GM19455 (cell line): ENCODE data around the gene CCDC88C.

Source experiments
- ATAC-seq: cut with Tn5 transposase; IDR thresholded peaks from one replicate; pipeline ENCODE4 v1.9.1; 2021; ENCODE audit not compliant: unreplicated experiment

CCDC88C gene

GRCh38 chr14:91367173-91368171 lies 50.1 kb downstream of the CCDC88C start:
- ATAC-seq, result peak; percentile 70

- no peak for ATAC-seq
Measured at GRCh38 chr14:91366749-91367148, 50.9 kb downstream of the CCDC88C start.

GRCh38 chr14:91365552-91365951 lies 52.1 kb downstream of the CCDC88C start:
- ATAC-seq, result no peak

GRCh38 chr14:91364524-91365270 lies 52.9 kb downstream of the CCDC88C start:
- ATAC-seq, result no peak

- peak; percentile 44 for ATAC-seq
Measured at GRCh38 chr14:91363776-91364523, 53.7 kb downstream of the CCDC88C start.

GRCh38 chr14:91361233-91361811 lies 56.3 kb downstream of the CCDC88C start:
- no peak for ATAC-seq

- no peak for ATAC-seq
Measured at GRCh38 chr14:91360490-91361232, 57.0 kb downstream of the CCDC88C start.

GRCh38 chr14:91358654-91359220 lies 58.9 kb downstream of the CCDC88C start:
- ATAC-seq, result no peak

- ATAC-seq, result no peak
Measured at GRCh38 chr14:91358025-91358319, 59.6 kb downstream of the CCDC88C start.

GRCh38 chr14:91357272-91358024 lies 60.2 kb downstream of the CCDC88C start:
- ATAC-seq, result no peak

GRCh38 chr14:91356181-91356763 lies 61.3 kb downstream of the CCDC88C start:
- ATAC-seq, result no peak

GRCh38 chr14:91354979-91355685 lies 62.5 kb downstream of the CCDC88C start:
- ATAC-seq, result peak; percentile 29

GRCh38 chr14:91354221-91354916 lies 63.3 kb downstream of the CCDC88C start:
- ATAC-seq, result no peak

GRCh38 chr14:91352728-91353692 lies 64.6 kb downstream of the CCDC88C start:
- ATAC-seq, result no peak

GRCh38 chr14:91352053-91352452 lies 65.6 kb downstream of the CCDC88C start:
- no peak for ATAC-seq

- ATAC-seq, result no peak
Measured at GRCh38 chr14:91351512-91351862, 66.1 kb downstream of the CCDC88C start.
